Measurements from ENCODE around the gene NDUFS6.

The NDUFS6 gene

GRCh38 chr5:1824109-1824821 is 23.1 kb downstream of the NDUFS6 start:
- no peak for DNase-seq (ENCODE audit: low read depth)
- no peak for TF ChIP-seq CTCF (IDR thresholded peaks at IDR 0.05; ENCODE audit: low read length, missing control alignments)
- no peak overlapping the region for H3K4me3 ChIP-seq (replicated peaks; ENCODE audit: low read depth, low read length)

DNA sequence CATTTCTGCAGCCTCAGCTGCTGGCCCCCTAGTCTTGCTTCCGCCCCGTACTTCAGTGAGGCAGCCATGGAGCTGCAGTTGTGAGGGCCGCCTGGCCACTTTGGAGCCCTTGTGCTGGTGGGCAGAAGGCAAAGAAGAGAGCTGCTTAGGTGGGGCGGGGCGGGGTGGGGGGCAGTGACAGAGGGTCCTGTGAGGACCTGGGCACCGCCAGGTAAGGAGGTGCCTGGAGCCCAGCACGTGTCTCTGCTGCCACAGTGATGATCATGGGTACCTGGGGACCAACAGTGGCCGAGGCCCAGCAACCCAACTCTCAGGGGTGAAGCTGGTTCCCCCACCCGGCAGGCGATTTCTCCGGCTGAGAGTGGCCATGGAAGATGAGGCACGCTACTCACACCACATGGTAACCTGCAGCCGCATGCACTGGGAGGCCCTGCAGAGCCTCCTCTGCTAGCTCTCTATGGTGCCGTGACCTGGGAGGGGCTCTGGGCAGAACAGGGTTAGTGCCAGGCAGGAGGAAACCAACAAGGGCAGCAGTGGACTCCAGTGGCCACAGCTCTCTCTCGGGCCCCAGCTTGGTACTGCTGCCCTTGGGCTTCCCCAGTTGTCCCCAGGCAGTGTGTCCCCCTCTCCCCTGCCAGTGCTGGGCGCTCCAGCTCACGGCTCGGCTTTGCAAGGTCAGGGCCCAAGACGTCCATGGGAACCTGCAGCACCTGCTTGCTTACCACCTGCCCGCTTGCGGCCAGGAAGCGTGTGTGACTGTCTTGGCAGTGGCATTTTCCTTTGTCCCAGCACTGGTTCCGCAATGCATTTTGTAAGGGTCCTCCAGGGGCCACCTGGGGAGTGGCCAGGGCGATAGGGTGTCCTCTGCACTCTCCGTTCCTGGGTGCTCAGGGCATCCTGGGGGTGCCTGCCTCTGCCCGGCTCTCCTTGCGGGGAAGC is 24.0 kb downstream of the NDUFS6 start:
- no peak for DNase-seq (ENCODE audit: low read depth)
- H3K4me3 ChIP-seq (replicated peaks; ENCODE audit: low read depth, low read length), result no peak overlapping the region
- TF ChIP-seq CTCF (IDR thresholded peaks at IDR 0.05; ENCODE audit: low read length, missing control alignments), result no peak

DNA sequence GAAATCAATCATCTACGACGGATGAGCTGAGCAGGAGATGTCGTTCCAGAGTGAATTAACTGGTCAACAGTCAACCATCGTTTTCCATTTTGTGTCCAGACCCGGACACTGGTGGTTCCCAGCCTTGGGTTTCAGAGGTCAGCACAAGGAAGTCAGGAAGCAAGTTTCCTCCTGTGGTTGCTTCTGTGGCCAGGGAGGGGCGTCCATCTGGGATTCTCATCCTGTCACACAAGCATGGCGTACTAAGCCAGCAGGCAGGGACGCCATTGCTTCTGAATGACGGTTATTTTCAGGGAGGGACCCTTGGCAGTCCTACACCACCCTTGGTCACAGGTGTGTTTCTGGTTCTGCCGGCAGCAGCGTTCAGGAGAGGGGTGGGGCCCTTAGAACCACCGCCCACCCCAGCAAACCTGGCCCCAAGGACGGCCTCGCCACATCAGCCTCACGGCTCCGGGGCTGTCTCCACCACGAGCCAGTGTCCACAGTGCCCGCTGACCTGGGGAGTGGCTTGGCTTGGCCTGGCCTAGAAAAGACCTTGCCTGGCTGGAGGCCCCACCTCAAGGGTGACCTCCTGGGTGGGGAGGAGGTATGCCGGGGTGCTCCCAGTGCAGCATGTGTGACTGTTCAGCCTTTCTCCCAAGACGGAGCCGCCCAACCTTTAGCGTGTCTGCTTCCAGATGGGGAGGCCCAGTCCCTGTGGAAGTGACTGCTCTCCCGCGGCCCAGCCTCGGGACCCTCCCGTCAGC is 25.2 kb downstream of the NDUFS6 start:
- DNase-seq (ENCODE audit: low read depth), result no peak
- no peak for TF ChIP-seq CTCF (IDR thresholded peaks at IDR 0.05; ENCODE audit: low read length, missing control alignments)
- no peak overlapping the region for H3K4me3 ChIP-seq (replicated peaks; ENCODE audit: low read depth, low read length)

DNA sequence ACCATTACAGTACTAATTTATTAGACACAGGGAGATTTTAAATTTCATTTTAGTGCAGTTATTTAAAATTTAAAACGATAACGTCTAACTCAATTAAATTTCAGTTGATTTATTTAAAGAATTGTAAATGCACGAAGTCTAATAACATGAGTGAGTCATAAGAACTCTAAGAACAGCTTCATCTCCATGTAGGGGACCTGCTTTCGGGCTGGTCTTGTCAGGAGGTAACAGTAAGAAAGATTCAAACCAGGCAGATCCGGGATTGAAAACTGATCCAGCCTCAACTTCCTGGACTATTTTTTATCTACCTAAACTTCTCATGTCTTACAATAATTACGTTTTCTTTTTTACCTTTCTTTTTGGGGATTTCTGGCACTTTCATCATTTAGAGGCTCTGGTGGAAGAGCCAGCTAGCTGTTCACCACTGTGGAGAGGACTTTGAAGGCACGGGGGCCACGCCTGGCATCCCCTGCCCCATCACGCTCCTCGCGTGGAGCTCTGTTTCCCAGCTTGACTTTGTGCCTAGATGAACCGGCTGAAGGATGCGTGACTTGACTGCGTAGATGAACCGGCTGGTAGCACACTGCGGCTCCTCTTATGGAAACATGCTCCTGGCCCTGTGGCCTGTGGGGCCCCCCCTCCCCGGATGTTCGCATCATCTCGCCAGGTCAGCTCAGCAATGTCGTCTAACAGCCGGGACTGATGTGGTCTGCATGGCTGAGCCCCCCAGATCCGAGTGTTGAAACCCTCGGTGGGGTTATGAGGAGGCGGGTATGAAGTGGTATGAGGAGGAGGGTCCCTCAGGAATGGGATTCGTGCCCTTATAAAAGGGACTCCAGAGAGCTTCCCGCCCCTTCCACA is 26.0 kb downstream of the NDUFS6 start:
- no peak for TF ChIP-seq CTCF (IDR thresholded peaks at IDR 0.05; ENCODE audit: low read length, missing control alignments)
- no peak for DNase-seq (ENCODE audit: low read depth)
- no peak overlapping the region for H3K4me3 ChIP-seq (replicated peaks; ENCODE audit: low read depth, low read length)

GRCh38 chr5:1827886-1828397 is 26.7 kb downstream of the NDUFS6 start:
- no peak for TF ChIP-seq CTCF (IDR thresholded peaks at IDR 0.05; ENCODE audit: low read length, missing control alignments)
- H3K4me3 ChIP-seq (replicated peaks; ENCODE audit: low read depth, low read length), result no peak overlapping the region
- DNase-seq (ENCODE audit: low read depth), result no peak

Data from fibroblast of pulmonary artery (primary cell).